Prostate gland (tissue), 2 donors: ENCODE measurements around the gene ADCY3. TPM values are rescaled to one million over a fixed set of nuclear protein-coding genes. Genes with fewer than 3 reads are reported as not detected.

Experiments
- DNase-seq: peaks from one replicate; pipeline ENCODE4 v3.0.0-alpha.2; 2019; ENCODE audit warnings: low spot score
- H3K27ac ChIP-seq, 2 donors: fragments of 200-600 bp; sonication (generic); 2 replicates each; pipeline ENCODE4 v1.5.1; 2017 to 2019
- H3K27me3 ChIP-seq: fragments of 200-600 bp; sonication (generic); replicated peaks from 2 replicates; pipeline ENCODE4 v1.5.1; 2019; ENCODE audit not compliant: insufficient read depth
- H3K36me3 ChIP-seq, 2 donors: fragments of 200-600 bp; sonication (generic); 1 replicate in 1 of 2; 2 replicates in 1 of 2; pipeline versions ENCODE4 v1.5.1 to v1.8.1; 2017 to 2019
- H3K4me1 ChIP-seq: fragments of 200-600 bp; sonication (generic); replicated peaks from 2 replicates; pipeline ENCODE4 v1.5.1; 2019
- H3K4me3 ChIP-seq, 2 donors: fragments of 200-600 bp; sonication (generic); 2 replicates each; pipeline ENCODE4 v1.5.1; 2017 to 2019
- H3K9me3 ChIP-seq: fragments of 200-600 bp; sonication (generic); 2 replicates; pipeline ENCODE4 v1.5.1; 2017
- POLR2A ChIP-seq: fragments of 450-650 bp; IDR thresholded peaks from one replicate; pipeline ENCODE4 v1.6.1; 2016; ENCODE audit warnings: antibody characterized with exemption, mild to moderate bottlenecking
- POLR2AphosphoS5 ChIP-seq: sonication (generic); formaldehyde crosslinking; IDR thresholded peaks from one replicate; pipeline ENCODE4 v1.6.1; 2017; ENCODE audit warnings: antibody characterized with exemption
- WGBS: methylation state at CpG from one replicate; pipeline ENCODE4 v1.1.5; 2018; 5-methylcytosine and 5-hydroxymethylcytosine counted together
- intact Hi-C: fragments of 100-400 bp; cut with DNase I; formaldehyde crosslinking; loops from one replicate; pipeline ENCODE4 v1.14.2; 2022
- total RNA-seq, 2 donors: library from RNA; depleted of rRNA; stranded (reverse); fragments of >200 nt; gene quantifications; one replicate each; pipeline ENCODE4 v1.1.0, GENCODE V29; 2016
- TF ChIP-seq, protein P1 (sequence below), 4 experiments: fragments of 200-600 bp in 2 of 4; fragments of 450-650 bp in 2 of 4; sonication (generic) in 2 of 4; IDR thresholded peaks; 1 replicate in 3 of 4; 2 replicates in 1 of 4; pipeline ENCODE4 v1.5.1; 2016 to 2019; ENCODE audit warnings: antibody characterized with exemption in 4 of 4, mild to moderate bottlenecking in 2 of 4, moderate library complexity in 2 of 4

ADCY3 gene
- total RNA-seq, 2 donors from 2014 or later, result 20.8 to 44.3 TPM

DNA sequence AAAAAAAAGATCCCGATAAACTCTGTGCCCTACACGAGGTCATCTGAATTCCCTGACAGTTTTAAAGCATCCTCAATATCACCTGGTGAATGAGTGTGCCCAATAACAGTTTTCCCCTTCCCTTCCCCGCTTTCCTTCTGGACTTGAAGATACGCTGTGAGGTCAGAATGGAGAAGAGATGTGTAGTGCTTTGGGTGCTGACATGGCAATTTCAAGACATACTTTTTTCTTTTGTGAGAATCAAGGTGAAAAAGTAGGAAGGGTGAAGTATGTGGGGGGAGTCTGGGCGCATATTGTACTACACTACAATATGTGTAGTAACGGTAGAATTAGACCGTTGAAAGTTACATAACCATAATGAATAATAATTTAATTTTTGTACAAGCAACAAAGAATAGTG, 30.1 kb upstream of the ADCY3 start:
- peaks cover under 1 to 2% of the 10 kb centered on the region in 2 donors for H3K36me3 ChIP-seq
- intact Hi-C loops, result no loop called here
- WGBS, result 93% methylated on average over 7 of the region's 7 CpGs

DNA sequence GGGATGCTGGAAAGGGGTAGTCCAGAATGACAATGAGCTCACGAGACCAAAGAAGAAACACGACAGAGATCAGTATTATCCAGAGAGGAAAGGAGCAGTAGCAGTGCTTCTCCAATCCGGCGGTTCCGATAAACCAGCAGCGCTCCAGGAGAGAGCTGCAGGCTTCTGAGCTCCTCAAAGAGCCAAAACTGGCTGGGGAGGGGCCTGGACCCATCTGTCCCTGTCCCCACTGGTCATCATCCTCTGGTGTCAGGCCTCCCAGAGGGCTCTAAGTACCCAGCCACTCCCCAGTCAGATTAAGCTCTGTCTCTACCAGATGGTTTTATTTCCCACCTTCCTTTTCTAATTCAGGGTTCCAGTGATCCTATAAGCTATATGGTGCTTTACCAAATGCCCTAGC, 28.5 kb upstream of the ADCY3 start:
- no peak overlapping the region for H3K27ac ChIP-seq
- no peaks in the 10 kb centered on the region for H3K27me3 ChIP-seq
- DNase-seq, result no peak
- no peak for TF ChIP-seq POLR2AphosphoS5
- TF ChIP-seq, protein P1, sequence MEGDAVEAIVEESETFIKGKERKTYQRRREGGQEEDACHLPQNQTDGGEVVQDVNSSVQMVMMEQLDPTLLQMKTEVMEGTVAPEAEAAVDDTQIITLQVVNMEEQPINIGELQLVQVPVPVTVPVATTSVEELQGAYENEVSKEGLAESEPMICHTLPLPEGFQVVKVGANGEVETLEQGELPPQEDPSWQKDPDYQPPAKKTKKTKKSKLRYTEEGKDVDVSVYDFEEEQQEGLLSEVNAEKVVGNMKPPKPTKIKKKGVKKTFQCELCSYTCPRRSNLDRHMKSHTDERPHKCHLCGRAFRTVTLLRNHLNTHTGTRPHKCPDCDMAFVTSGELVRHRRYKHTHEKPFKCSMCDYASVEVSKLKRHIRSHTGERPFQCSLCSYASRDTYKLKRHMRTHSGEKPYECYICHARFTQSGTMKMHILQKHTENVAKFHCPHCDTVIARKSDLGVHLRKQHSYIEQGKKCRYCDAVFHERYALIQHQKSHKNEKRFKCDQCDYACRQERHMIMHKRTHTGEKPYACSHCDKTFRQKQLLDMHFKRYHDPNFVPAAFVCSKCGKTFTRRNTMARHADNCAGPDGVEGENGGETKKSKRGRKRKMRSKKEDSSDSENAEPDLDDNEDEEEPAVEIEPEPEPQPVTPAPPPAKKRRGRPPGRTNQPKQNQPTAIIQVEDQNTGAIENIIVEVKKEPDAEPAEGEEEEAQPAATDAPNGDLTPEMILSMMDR (IDR thresholded peaks at IDR 0.05), result no peak
- H3K4me3 ChIP-seq, result no peak overlapping the region
- intact Hi-C loops, result no loop called here
- H3K36me3 ChIP-seq, result peaks cover 0 to 2% of the 10 kb centered on the region in 2 donors
- H3K9me3 ChIP-seq, result no peaks in the 10 kb centered on the region
- WGBS, result 91% methylated on average over 6 of the region's 6 CpGs
- no peaks in the 10 kb centered on the region for H3K4me1 ChIP-seq

More for the DNA sequence above, 30.1 kb upstream of the ADCY3 start:
- TF ChIP-seq, protein P1 (IDR thresholded peaks at IDR 0.05), result no peak
- TF ChIP-seq POLR2A (no peak), POLR2AphosphoS5 (no peak)
- Histone ChIP-seq H3K4me1 (no peaks in the 10 kb centered on the region), H3K9me3 (no peaks in the 10 kb centered on the region), H3K27ac (no peak overlapping the region), H3K4me3 (no peak overlapping the region), H3K27me3 (no peaks in the 10 kb centered on the region)
- DNase-seq, result no peak

GRCh38 chr2:24947561-24948157, 27.6 kb upstream of the ADCY3 start:
- Histone ChIP-seq H3K9me3 (no peaks in the 10 kb centered on the region), H3K27me3 (no peaks in the 10 kb centered on the region), H3K27ac (no peak overlapping the region), H3K36me3 (peaks cover 0 to 2% of the 10 kb centered on the region in 2 donors), H3K4me1 (no peaks in the 10 kb centered on the region), H3K4me3 (no peak overlapping the region)
- DNase-seq, result no peak
- intact Hi-C loops, result no loop called here
- WGBS, result 64% methylated on average over 3 of the region's 3 CpGs
- TF ChIP-seq POLR2A, result no peak
- TF ChIP-seq, protein P1 (IDR thresholded peaks at IDR 0.05), result no peak
- TF ChIP-seq POLR2AphosphoS5, result no peak

DNA sequence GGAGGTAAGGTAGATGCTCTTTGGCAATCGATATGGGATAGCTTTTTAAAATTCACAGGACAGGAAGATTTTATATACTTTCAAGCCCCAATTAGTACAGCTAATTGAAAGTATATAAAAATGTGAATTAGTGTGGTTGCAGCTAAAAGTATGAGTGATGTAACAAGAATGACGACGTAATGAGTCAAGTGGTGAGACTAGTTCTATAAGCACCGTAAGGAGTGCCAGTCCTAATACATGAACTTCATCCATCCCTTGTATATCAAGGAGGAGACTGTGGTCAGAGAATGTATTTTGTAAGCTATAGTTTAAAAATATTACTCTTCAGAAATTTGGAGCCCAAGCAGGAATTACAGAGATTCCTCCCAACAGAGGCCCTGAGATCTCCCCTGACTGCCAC, 25.9 kb upstream of the ADCY3 start:
- Histone ChIP-seq H3K27me3 (no peaks in the 10 kb centered on the region), H3K4me1 (no peaks in the 10 kb centered on the region), H3K9me3 (no peaks in the 10 kb centered on the region), H3K27ac (no peak overlapping the region), H3K4me3 (no peak overlapping the region), H3K36me3 (peaks cover 0 to 2% of the 10 kb centered on the region in 2 donors)
- 95% methylated on average over 4 of the region's 4 CpGs for WGBS
- TF ChIP-seq POLR2AphosphoS5 (no peak), POLR2A (no peak)
- TF ChIP-seq, protein P1 (IDR thresholded peaks at IDR 0.05), result no peak
- DNase-seq, result no peak
- intact Hi-C loops, result no loop called here

DNA sequence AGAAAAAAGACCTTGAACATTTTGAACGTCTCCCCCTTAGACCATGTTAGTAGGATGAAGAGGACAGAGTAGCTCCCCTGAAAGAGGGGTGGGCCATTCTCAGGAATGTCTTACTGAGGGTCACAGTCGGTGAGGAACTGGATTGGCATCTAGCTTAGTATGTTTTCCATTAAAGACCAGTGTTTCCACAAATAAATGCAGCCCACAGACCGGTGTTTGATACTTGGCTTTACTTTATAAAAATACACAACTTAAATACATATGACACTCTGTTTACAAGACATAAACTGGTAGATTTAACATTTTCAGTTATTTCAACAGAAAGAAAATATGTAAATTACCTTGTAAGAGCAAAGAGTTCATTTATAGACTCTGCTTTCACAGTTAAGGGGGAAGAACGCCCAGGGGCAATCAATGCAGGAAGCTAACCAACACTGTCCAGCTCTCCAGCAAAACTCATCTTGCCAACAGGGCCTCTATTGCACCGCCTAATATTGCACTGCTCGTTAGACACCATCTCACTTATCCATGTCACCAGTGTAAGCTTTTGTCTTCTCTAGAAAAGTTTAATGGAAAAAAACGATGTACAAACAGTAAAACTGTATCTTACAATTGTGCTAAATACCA, 23.5 kb upstream of the ADCY3 start:
- no peak overlapping the region for H3K4me3 ChIP-seq
- TF ChIP-seq POLR2AphosphoS5 (no peak), POLR2A (no peak)
- TF ChIP-seq, protein P1 (IDR thresholded peaks at IDR 0.05), result no peak
- H3K27me3 ChIP-seq, result no peaks in the 10 kb centered on the region
- no peak overlapping the region for H3K27ac ChIP-seq
- no peaks in the 10 kb centered on the region for H3K9me3 ChIP-seq
- intact Hi-C loops, result no loop called here
- H3K4me1 ChIP-seq, result no peaks in the 10 kb centered on the region
- H3K36me3 ChIP-seq, result peaks cover 0 to 2% of the 10 kb centered on the region in 2 donors
- WGBS, result 70% methylated on average over 7 of the region's 7 CpGs
- DNase-seq, result no peak
